GM12891 (cell line): ENCODE measurements around the gene FOXB1.

Experiments
- POLR2A ChIP-seq: IDR thresholded peaks from 2 replicates; pipeline ENCODE4 v1.6.1; 2011; ENCODE audit warnings: low read depth, low read length, control low read depth
- POLR2AphosphoS5 ChIP-seq: IDR thresholded peaks from 2 replicates; pipeline ENCODE4 v1.6.1; 2011; ENCODE audit warnings: low read depth, low read length, control low read depth

GRCh38 chr15:60009124-60009960, 5.2 kb downstream of the FOXB1 start:
- TF ChIP-seq POLR2AphosphoS5 = no peak
- no peak for TF ChIP-seq POLR2A
